Measurements from ENCODE around the gene KAZN.

DNA sequence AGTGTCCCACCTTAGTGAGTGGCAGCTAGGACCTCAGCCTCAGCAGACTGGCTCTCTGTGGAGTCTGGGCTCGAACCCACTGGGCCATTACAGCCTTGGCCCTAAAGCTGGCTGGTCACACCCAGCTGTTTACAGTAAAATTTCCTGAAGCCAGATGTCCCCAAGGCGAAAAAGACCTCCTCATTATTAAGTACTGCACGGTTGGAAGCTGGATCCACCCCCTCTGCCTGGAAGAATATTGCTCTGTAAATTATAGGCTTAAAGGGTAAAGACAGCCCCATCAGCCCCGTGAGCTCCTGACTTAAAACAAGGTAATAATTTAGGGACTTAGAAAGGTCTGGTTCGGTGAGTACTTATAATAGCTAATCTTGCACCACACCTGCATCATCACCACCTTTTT, 524.8 kb downstream of the KAZN start:
- TF ChIP-seq, protein P1, sequence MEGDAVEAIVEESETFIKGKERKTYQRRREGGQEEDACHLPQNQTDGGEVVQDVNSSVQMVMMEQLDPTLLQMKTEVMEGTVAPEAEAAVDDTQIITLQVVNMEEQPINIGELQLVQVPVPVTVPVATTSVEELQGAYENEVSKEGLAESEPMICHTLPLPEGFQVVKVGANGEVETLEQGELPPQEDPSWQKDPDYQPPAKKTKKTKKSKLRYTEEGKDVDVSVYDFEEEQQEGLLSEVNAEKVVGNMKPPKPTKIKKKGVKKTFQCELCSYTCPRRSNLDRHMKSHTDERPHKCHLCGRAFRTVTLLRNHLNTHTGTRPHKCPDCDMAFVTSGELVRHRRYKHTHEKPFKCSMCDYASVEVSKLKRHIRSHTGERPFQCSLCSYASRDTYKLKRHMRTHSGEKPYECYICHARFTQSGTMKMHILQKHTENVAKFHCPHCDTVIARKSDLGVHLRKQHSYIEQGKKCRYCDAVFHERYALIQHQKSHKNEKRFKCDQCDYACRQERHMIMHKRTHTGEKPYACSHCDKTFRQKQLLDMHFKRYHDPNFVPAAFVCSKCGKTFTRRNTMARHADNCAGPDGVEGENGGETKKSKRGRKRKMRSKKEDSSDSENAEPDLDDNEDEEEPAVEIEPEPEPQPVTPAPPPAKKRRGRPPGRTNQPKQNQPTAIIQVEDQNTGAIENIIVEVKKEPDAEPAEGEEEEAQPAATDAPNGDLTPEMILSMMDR (optimal IDR thresholded peaks at IDR 0.05 in 1 of 3, IDR thresholded peaks at IDR 0.05 in 1 of 3, conservative IDR thresholded peaks at IDR 0.05 in 1 of 3; ENCODE audit: extremely low read depth in 1 of 3, insufficient read depth in 2 of 3, low read length in 3 of 3) = no peak
- no peak for TF ChIP-seq EZH2 (IDR thresholded peaks at IDR 0.05; ENCODE audit: low read length)
